Activated naive CD4-positive, alpha-beta T cell treated with anti-CD3 and anti-CD28 coated beads for 36 hours (primary cell): ENCODE results near the gene TPI1. TPM values are rescaled to one million over a fixed set of nuclear protein-coding genes. Genes with fewer than 3 reads are reported as not detected.

Source experiments
- CTCF ChIA-PET: fragments of 350-600 bp; sonication (Branson Sonifier 250); formaldehyde crosslinking; loops from one replicate; lab custom pipeline; 2021; ENCODE audit warnings: antibody characterized with exemption; lab: Charles Lee
- DNase-seq: peaks from one replicate; pipeline ENCODE4 v3.0.0-alpha.2; 2020
- H3K27ac Mint-ChIP-seq: one replicate; pipeline ENCODE4 v1.8.0; 2021; ENCODE audit warnings: mild to moderate bottlenecking, mixed read lengths
- H3K27me3 Mint-ChIP-seq: one replicate; pipeline ENCODE4 v1.8.0; 2021; ENCODE audit warnings: low read depth, mixed read lengths
- H3K36me3 Mint-ChIP-seq: one replicate; pipeline ENCODE4 v1.8.0; 2021; ENCODE audit warnings: low read depth, mixed read lengths
- H3K4me1 Mint-ChIP-seq: one replicate; pipeline ENCODE4 v1.8.0; 2021; ENCODE audit warnings: low read depth, mixed read lengths
- H3K4me3 Mint-ChIP-seq: one replicate; pipeline ENCODE4 v1.8.0; 2021; ENCODE audit warnings: mild to moderate bottlenecking, moderate library complexity, mixed read lengths
- H3K9me3 Mint-ChIP-seq: one replicate; pipeline ENCODE4 v1.8.0; 2021; ENCODE audit warnings: mixed read lengths
- intact Hi-C: fragments of 100-400 bp; cut with micrococcal nuclease; formaldehyde crosslinking; loops from one replicate; pipeline ENCODE4 v1.15.1; 2023
- total RNA-seq, 2 experiments: library from RNA; stranded (reverse); gene quantifications; one replicate each; pipeline ENCODE4 v1.2.3, GENCODE V29; 2021

The TPI1 gene
- total RNA-seq, 2 experiments from 2014 or later: 1,222 to 1,282 TPM

DNA sequence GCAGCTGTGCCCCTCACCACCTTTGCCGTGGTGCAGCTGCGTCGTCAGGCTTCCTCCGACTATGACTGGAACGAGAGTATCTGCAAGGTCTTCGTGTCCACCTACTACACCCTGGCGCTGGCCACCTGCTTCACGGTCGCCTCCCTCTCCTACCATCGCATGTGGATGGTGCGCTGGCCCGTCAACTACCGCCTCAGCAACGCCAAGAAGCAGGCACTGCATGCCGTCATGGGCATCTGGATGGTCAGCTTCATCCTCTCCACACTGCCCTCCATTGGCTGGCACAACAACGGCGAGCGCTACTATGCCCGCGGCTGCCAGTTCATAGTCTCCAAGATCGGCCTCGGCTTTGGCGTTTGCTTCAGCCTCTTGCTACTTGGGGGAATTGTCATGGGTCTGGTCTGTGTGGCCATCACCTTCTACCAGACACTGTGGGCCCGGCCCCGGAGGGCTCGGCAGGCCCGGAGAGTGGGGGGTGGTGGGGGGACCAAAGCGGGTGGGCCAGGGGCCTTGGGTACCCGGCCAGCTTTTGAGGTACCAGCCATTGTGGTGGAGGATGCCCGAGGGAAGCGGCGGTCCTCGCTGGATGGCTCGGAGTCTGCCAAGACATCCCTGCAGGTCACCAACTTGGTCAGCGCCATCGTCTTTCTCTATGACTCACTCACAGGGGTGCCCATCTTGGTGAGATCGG, 43.1 kb upstream of the TPI1 start:
- peaks cover 25% of the 10 kb centered on the region for H3K4me1 Mint-ChIP-seq
- no peak for DNase-seq
- CTCF ChIA-PET: interaction anchor here (0.6 to 11.7 kb wide), 22 partner anchors 10 to 203 kb away, joined by 3 to 166 read pairs (median 6); partner anchors contain the start of genes CD4, MLF2 and PTMS
- no peak overlapping the region for H3K4me3 Mint-ChIP-seq
- H3K27me3 Mint-ChIP-seq: peaks cover 19% of the 10 kb centered on the region
- H3K27ac Mint-ChIP-seq: no peak overlapping the region
- no peaks in the 10 kb centered on the region for H3K36me3 Mint-ChIP-seq
- no peaks in the 10 kb centered on the region for H3K9me3 Mint-ChIP-seq
- intact Hi-C loops: no loop called here

DNA sequence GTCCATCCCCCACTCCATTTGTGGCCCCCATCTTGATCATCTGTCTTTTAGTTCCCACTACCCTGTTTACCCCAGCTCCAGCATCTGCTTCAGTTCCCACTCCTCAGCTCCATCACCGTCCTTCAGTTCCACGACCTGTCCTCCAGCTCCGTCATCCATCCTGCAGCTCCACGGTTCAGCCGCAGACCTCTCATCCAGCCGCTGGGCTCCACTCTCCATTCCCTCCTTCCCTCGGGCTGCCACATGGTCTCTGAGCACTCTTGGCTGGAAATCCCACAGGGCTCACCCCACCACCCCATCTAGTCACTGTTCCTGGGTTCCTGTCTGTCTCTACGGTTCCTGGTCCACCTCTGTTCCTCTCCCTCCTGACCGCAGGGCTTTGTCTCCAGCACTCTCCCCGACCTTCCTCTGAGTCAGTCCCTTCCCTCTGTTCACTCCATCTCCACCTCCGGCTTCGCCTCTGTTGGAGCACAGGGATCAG, 42.4 kb upstream of the TPI1 start:
- CTCF ChIA-PET: interaction anchor here (0.6 to 11.7 kb wide), 32 partner anchors 11 to 204 kb away, joined by 3 to 166 read pairs (median 5); partner anchors contain the start of genes CD4, COPS7A, LAG3 and MLF2
- H3K9me3 Mint-ChIP-seq: no peaks in the 10 kb centered on the region
- peaks cover 19% of the 10 kb centered on the region for H3K27me3 Mint-ChIP-seq
- no peak overlapping the region for H3K4me3 Mint-ChIP-seq
- intact Hi-C loops: loop anchor here (1.0 to 5.0 kb wide), 7 partner anchors 36 to 258 kb away; partner anchors contain the start of genes CD4, MLF2, NOP2 and PTMS
- H3K27ac Mint-ChIP-seq: no peak overlapping the region
- H3K4me1 Mint-ChIP-seq: peaks cover 28% of the 10 kb centered on the region
- H3K36me3 Mint-ChIP-seq: no peaks in the 10 kb centered on the region
- no peak for DNase-seq

DNA sequence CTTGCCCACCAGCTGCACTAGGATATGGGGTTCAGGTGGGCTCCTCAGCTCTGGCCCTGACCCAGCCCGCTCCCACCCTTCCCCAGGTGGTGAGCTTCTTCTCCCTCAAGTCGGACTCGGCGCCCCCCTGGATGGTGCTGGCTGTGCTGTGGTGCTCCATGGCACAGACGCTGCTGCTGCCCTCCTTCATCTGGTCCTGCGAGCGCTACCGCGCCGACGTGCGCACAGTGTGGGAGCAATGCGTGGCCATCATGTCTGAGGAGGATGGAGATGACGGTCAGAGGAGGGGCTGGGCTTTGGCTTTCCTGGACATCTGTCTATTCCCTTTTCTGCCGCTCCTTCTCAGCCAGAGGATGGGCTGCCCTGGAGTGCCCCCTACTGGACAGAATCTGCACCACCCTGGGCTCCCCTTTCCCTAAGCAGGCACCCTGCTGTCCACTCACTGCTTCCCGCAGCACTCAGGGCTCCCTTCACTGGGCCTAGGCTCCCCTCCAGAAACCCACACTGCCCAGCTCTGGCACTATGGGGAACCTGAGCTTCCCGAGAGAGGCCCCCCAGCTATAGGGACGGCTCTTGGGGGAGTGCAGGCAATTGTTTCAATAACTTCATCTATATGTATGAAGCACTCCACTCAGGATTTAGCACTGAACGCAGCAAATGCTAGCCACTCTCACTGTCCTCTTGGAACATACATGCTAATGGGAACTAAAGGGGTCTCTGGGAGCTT, 41.8 kb upstream of the TPI1 start:
- DNase-seq: peak; percentile 92
- CTCF ChIA-PET: interaction anchor here (0.6 to 11.7 kb wide), 39 partner anchors 10 to 362 kb away, joined by 3 to 166 read pairs (median 4); partner anchors contain the start of genes CD4, CDCA3, COPS7A and LAG3
- Mint-ChIP-seq H3K9me3 (no peaks in the 10 kb centered on the region), H3K27me3 (peaks cover 19% of the 10 kb centered on the region), H3K36me3 (no peaks in the 10 kb centered on the region), H3K27ac (no peak overlapping the region), H3K4me1 (peaks cover 28% of the 10 kb centered on the region), H3K4me3 (no peak overlapping the region)
- intact Hi-C loops: loop anchor here (1.0 to 5.0 kb wide), 8 partner anchors 36 to 258 kb away; partner anchors contain the start of genes CD4, MLF2, NOP2 and PTMS

DNA sequence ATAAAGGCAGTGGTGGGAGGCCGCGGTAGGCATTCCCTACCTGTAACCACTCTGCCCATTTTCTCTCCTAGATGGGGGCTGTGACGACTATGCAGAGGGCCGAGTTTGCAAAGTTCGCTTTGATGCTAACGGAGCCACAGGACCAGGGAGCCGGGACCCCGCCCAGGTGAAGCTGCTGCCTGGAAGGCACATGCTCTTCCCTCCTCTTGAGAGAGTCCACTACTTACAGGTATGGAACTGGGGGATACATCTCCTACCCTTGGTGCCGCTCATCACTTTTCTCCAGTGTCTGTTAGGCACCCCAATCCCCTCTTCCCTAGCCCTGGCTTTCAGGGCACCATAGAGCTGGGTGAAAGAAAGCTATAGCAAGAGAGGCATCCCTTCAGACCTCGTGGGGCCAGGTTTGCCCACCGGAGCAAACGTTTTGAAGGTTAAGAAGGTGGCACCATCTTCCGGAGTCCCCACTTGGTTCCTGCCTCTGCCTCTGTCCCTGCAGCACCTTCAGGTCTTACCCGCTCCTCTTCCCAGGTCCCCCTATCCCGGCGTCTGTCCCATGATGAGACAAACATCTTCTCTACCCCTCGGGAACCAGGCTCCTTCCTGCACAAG, 41.1 kb upstream of the TPI1 start:
- H3K4me1 Mint-ChIP-seq: peaks cover 22% of the 10 kb centered on the region
- no peak overlapping the region for H3K4me3 Mint-ChIP-seq
- no peak for DNase-seq
- no peak overlapping the region for H3K27ac Mint-ChIP-seq
- no peaks in the 10 kb centered on the region for H3K9me3 Mint-ChIP-seq
- CTCF ChIA-PET: interaction anchor here (0.6 to 11.7 kb wide), 24 partner anchors 9 to 363 kb away, joined by 3 to 166 read pairs (median 6); partner anchors contain the start of genes CD4, CDCA3, COPS7A and LAG3
- H3K36me3 Mint-ChIP-seq: no peaks in the 10 kb centered on the region
- intact Hi-C loops: loop anchor here (2.0 to 5.0 kb wide), 3 partner anchors 47 to 259 kb away; partner anchors contain the start of genes NOP2, PTMS and SPSB2
- peaks cover 19% of the 10 kb centered on the region for H3K27me3 Mint-ChIP-seq

DNA sequence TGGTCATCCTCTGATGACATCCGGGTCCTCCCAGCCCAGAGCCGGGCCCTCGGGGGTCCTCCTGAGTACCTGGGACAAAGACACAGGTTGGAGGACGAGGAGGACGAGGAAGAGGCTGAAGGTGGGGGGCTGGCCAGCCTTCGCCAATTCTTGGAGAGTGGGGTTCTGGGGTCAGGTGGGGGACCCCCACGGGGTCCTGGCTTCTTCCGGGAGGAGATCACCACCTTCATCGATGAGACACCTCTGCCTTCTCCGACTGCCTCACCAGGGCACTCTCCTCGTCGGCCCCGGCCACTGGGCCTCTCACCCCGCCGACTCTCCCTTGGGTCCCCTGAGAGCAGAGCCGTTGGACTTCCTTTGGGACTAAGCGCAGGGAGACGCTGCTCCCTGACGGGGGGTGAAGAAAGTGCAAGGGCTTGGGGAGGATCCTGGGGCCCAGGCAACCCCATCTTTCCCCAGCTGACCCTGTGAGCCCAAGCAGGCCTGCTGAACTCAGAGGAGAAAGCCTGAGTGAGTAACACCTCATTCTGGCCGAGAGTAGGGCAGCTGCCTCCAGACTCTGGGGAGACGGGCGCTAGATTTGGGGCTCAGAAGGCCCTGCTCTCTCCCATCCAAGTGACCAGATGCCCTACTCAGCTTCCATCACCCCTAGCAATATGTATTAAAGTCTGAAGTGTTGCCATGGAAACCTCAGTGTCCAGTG, 40.4 kb upstream of the TPI1 start:
- CTCF ChIA-PET: interaction anchor here (0.6 to 11.7 kb wide), 16 partner anchors 9 to 257 kb away, joined by 3 to 166 read pairs (median 12); partner anchors contain the start of genes CD4, CDCA3, COPS7A and MLF2
- intact Hi-C loops: loop anchor here (2.0 to 5.0 kb wide), 3 partner anchors 46 to 260 kb away; partner anchors contain the start of genes NOP2, PTMS and SPSB2
- H3K9me3 Mint-ChIP-seq: no peaks in the 10 kb centered on the region
- H3K36me3 Mint-ChIP-seq: no peaks in the 10 kb centered on the region
- peaks cover 19% of the 10 kb centered on the region for H3K27me3 Mint-ChIP-seq
- H3K27ac Mint-ChIP-seq: no peak overlapping the region
- no peak for DNase-seq
- peaks cover 20% of the 10 kb centered on the region for H3K4me1 Mint-ChIP-seq
- peak overlapping the region; percentile 33 for H3K4me3 Mint-ChIP-seq

DNA sequence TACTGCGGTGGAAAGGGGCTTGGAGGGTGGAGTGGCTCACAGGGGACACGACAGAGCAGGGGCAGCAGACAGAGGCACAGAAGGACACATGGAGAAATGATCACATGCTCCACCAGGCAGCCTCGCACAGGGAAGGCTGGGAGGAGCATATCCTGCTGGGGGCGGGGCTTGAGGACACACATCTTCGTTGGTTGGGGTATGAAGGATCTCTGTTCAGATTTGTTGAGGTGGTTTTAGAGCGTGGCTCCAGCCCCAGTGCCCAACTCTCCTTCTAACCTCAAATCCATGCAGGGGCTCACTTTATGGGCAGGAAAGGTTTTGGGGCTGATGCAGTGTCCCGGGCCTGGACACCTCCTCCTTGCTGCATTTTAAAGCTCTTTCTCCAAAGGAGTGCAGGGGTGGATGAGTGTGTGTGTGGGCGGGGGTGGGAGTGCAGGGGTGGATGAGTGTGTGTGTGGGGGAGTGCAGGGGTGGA, 39.9 kb upstream of the TPI1 start:
- Mint-ChIP-seq H3K4me1 (peaks cover 17% of the 10 kb centered on the region), H3K4me3 (peak overlapping the region; percentile 33), H3K9me3 (no peaks in the 10 kb centered on the region), H3K27ac (no peak overlapping the region), H3K27me3 (peaks cover 19% of the 10 kb centered on the region), H3K36me3 (no peaks in the 10 kb centered on the region)
- CTCF ChIA-PET: interaction anchor here (1.0 to 11.7 kb wide), 4 partner anchors 35 to 225 kb away, joined by 3 to 166 read pairs (median 21); partner anchors contain the start of genes CD4 and MLF2
- DNase-seq: peak; percentile 77
- intact Hi-C loops: loop anchor here (2.0 to 5.0 kb wide), 3 partner anchors 45 to 260 kb away; partner anchors contain the start of genes NOP2, PTMS and SPSB2

DNA sequence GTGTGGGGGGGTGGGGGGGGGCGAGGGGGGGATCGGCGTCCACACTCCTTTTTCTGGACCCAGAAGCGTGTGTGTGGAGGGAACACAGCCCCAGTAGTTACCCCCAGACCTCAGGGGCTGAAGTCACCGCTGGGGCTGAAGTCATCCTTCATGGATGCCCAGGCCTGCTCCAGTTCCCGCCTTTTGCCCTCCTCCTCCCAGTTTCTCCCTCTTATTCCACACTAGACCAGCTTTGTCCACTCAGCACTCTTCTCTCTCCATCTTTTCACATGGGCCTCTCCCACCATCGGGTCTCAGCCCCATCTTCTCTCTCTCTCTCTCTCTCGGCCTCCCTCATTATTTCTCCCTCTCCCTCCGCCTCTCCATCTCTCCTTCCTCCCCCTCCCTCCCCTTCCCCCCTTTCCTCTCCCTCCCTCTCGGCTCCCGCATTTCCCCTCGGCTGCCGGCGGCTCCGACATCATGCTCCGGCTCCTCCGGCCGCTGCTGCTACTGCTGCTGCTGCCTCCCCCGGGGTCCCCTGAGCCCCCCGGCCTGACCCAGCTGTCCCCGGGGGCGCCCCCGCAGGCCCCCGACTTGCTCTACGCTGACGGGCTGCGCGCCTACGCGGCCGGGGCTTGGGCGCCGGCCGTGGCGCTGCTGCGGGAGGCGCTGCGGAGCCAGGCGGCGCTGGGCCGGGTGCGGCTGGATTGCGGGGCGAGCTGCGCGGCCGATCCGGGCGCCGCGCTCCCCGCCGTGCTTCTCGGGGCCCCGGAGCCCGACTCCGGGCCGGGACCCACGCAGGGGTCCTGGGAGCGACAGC, 39.1 kb upstream of the TPI1 start, which contains the start of gene P3H3:
TSS of gene P3H3 (plus strand) at position 426 of the 799 bp plus-strand sequence. CDS start at position 460, 34 bp downstream.
- Mint-ChIP-seq H3K27me3 (peaks cover 17% of the 10 kb centered on the region), H3K9me3 (no peaks in the 10 kb centered on the region), H3K36me3 (no peaks in the 10 kb centered on the region), H3K27ac (no peak within 1 kb of the TSS), H3K4me1 (peaks cover 17% of the 10 kb centered on the region), H3K4me3 (peak within 1 kb of the TSS; percentile 80)
- DNase-seq: no peak
- CTCF ChIA-PET: interaction anchor here (1.4 to 11.7 kb wide), 4 partner anchors 9 to 72 kb away, joined by 4 to 166 read pairs (median 12); partner anchors contain the start of genes MLF2 and PTMS
- intact Hi-C loops: loop anchor here (1.0 to 5.0 kb wide), 4 partner anchors 23 to 261 kb away; partner anchors contain the start of genes CDCA3, NOP2, PTMS and SPSB2

DNA sequence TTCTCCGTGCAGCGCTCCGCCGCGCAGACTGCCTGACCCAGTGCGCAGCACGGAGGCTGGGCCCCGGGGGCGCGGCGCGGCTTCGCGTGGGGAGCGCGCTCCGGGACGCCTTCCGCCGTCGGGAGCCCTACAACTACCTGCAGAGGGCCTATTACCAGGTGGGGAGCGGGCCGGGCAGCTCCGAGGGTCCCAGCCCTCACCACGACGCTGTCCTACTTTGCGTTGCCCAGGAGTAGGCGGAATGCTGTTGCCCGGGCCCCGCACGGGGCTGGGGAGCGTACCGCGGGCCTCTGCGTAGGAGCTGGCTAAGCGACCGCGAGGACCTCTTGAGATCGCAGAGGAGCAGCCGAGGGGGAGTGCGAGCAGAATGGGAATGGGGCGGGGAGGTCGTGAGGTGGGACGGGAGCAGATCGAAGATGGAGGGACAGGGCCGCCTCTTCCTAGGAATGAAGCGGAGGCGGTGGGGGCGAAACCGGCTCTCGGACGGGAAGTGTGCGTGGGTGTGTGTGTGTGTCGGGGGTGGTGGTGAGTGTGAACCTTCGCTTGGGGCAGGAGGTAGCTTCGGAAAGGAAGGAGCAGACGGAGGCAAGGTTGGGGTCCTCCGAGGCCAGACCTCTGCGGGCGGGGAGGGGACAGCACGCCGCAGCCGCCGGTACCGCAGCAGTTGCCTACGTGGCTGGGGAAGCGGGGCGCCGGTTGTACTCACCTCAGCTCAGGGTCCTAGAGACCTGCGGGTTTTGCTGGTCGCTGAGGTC, 38.4 kb upstream of the TPI1 start:
- peak; percentile 49 for DNase-seq
- H3K9me3 Mint-ChIP-seq: no peaks in the 10 kb centered on the region
- peak overlapping the region; percentile 80 for H3K4me3 Mint-ChIP-seq
- intact Hi-C loops: loop anchor here (1.0 to 5.0 kb wide), 3 partner anchors 22 to 262 kb away; partner anchors contain the start of genes CDCA3, NOP2 and PTMS
- CTCF ChIA-PET: interaction anchor here (0.6 to 11.7 kb wide), 6 partner anchors 8 to 208 kb away, joined by 3 to 166 read pairs (median 4); partner anchors contain the start of genes MLF2 and PTMS
- H3K27ac Mint-ChIP-seq: no peak overlapping the region
- H3K36me3 Mint-ChIP-seq: no peaks in the 10 kb centered on the region
- peaks cover 17% of the 10 kb centered on the region for H3K4me1 Mint-ChIP-seq
- H3K27me3 Mint-ChIP-seq: peaks cover 17% of the 10 kb centered on the region

DNA sequence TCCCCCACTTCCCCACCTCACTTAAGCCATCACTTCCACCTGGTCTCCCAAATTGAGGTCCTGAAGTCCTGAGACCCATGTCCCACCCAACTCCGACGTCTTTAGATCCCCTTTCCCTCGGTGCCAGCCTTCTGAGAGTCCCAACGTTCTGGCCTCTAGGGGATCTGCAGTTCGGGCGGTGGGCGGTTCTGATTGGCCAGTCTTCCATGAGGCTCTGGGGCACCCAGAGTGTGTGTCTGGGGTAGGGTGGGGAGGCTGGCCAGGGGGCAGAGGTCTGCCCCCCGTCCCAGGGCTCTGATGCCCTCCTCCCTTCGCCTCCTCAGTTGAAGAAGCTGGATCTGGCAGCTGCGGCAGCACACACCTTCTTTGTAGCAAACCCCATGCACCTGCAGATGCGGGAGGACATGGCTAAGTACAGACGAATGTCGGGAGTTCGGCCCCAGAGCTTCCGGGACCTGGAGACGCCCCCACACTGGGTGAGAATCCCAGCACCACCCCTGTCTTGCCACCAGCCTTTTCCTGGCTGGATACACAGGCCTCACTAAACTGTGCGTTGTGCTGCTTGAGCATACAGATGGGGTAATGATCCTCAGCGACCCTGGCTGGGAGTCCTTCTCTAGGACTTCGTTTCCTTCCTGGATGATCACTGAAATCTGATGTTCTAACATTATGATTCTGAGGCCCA, 37.7 kb upstream of the TPI1 start:
- no peaks in the 10 kb centered on the region for H3K36me3 Mint-ChIP-seq
- peak overlapping the region; percentile 80 for H3K4me3 Mint-ChIP-seq
- peaks cover 17% of the 10 kb centered on the region for H3K4me1 Mint-ChIP-seq
- CTCF ChIA-PET: interaction anchor here (0.6 to 11.7 kb wide), 6 partner anchors 13 to 209 kb away, joined by 3 to 166 read pairs (median 4); partner anchors contain the start of genes MLF2 and PTMS
- no peaks in the 10 kb centered on the region for H3K9me3 Mint-ChIP-seq
- no peak overlapping the region for H3K27ac Mint-ChIP-seq
- intact Hi-C loops: loop anchor here (5.0 kb wide), 2 partner anchors 62 to 262 kb away; partner anchors contain the start of genes NOP2 and PTMS
- H3K27me3 Mint-ChIP-seq: peaks cover 16% of the 10 kb centered on the region
- DNase-seq: no peak
